Measurements from ENCODE around the gene TBL1Y.

GRCh38 chrY:6909856-6910255 is 641 bp upstream of the TBL1Y start:
- TF ChIP-seq CTCF (IDR thresholded peaks at IDR 0.05) = no peak
- TF ChIP-seq ZFX (IDR thresholded peaks at IDR 0.05; ENCODE audit: borderline replicate concordance) = no peak
